B cell (primary cell): ENCODE data around the gene RASGEF1C. TPM values are rescaled to one million over a fixed set of nuclear protein-coding genes. Genes with fewer than 3 reads are reported as not detected.

Experiments used
- ATAC-seq: fragments of 200-7000 bp; cut with Tn5 transposase; one replicate; pipeline ENCODE4 v1.10.0; 2021; ENCODE audit warnings: low read depth, mild to moderate bottlenecking, moderate number of reproducible peaks, moderate library complexity
- CTCF ChIA-PET: fragments of 350-600 bp; sonication (Branson Sonifier 250); formaldehyde crosslinking; loops from one replicate; lab custom pipeline; 2021; ENCODE audit warnings: antibody characterized with exemption, inconsistent platforms; lab: Charles Lee
- POLR2A ChIA-PET: fragments of 350-600 bp; sonication (Branson Sonifier 250); formaldehyde crosslinking; loops from one replicate; lab custom pipeline; 2021; ENCODE audit warnings: antibody characterized with exemption; lab: Charles Lee
- DNase-seq: peaks from one replicate; pipeline ENCODE4 v3.0.0; 2013
- H2AFZ ChIP-seq: 2 replicates; pipeline ENCODE4 v1.6.1; 2012; ENCODE audit warnings: mild to moderate bottlenecking, low read depth, low read length; ENCODE audit not compliant: insufficient read depth, poor library complexity, severe bottlenecking
- H3K27ac ChIP-seq, 2 donors: 1 replicate in 1 of 2; 2 replicates in 1 of 2; pipeline ENCODE4 v1.5.1; 2012 to 2013; ENCODE audit warnings: low read length in 2 of 2, mild to moderate bottlenecking in 2 of 2, moderate library complexity in 1 of 2
- H3K27me3 ChIP-seq, 4 experiments: fragments of 200-600 bp in 1 of 4; sonication (generic) in 1 of 4; replicated peaks in 1 of 4; 1 replicate in 2 of 4; 2 replicates in 2 of 4; pipeline versions ENCODE4 v1.6.1 to v1.7.0; 2013 to 2016; ENCODE audit warnings: low read length in 3 of 4, mild to moderate bottlenecking in 2 of 4, mixed read lengths in 1 of 4, moderate library complexity in 1 of 4; ENCODE audit not compliant: insufficient read depth in 4 of 4, control insufficient read depth in 3 of 4; ENCODE audit errors: control extremely low read depth in 1 of 4
- H3K36me3 ChIP-seq, 2 experiments: replicated peaks in 1 of 2; 1 replicate in 1 of 2; 2 replicates in 1 of 2; pipeline versions ENCODE4 v1.6.1 to v1.7.1; 2013; ENCODE audit warnings: low read length in 1 of 2; ENCODE audit not compliant: insufficient read depth in 2 of 2, control insufficient read depth in 1 of 2; ENCODE audit errors: control extremely low read depth in 1 of 2, extremely low read depth in 1 of 2
- H3K4me1 ChIP-seq, 2 donors: fragments of 200-600 bp in 1 of 2; sonication (generic) in 1 of 2; 1 replicate in 1 of 2; 2 replicates in 1 of 2; pipeline versions ENCODE4 v1.5.1 to v1.6.1; 2013 to 2017; ENCODE audit warnings: low read length in 2 of 2; ENCODE audit not compliant: control insufficient read depth in 2 of 2, insufficient read depth in 2 of 2
- H3K4me2 ChIP-seq: replicated peaks from 2 replicates; pipeline ENCODE3; 2012; ENCODE audit warnings: mild to moderate bottlenecking, low read depth, low read length; ENCODE audit not compliant: poor library complexity, severe bottlenecking
- H3K4me3 ChIP-seq, 5 experiments: fragments of 200-600 bp in 1 of 5; sonication (generic) in 1 of 5; 1 replicate in 3 of 5; 2 replicates in 2 of 5; pipeline versions ENCODE4 v1.5.1 to v1.7.0; 2011 to 2016; ENCODE audit warnings: low read length in 4 of 5, mild to moderate bottlenecking in 4 of 5, low read depth in 2 of 5, control low read depth in 1 of 5, moderate library complexity in 1 of 5; ENCODE audit not compliant: insufficient read depth in 1 of 5; ENCODE audit errors: control extremely low read depth in 1 of 5, extremely low read depth in 1 of 5
- H3K79me2 ChIP-seq: fragments of 200-600 bp; sonication (generic); one replicate; pipeline ENCODE4 v1.6.0; 2016; ENCODE audit warnings: low read length; ENCODE audit not compliant: control insufficient read depth, insufficient read depth
- H3K9ac ChIP-seq: fragments of 200-600 bp; sonication (generic); 2 replicates; pipeline ENCODE4 v1.6.1; 2017; ENCODE audit warnings: mild to moderate bottlenecking, low read length, moderate library complexity
- H3K9me3 ChIP-seq, 3 donors: one replicate each; pipeline versions ENCODE4 v1.6.1 to v1.7.1; 2013; ENCODE audit warnings: low read length in 2 of 3; ENCODE audit not compliant: control insufficient read depth in 2 of 3, insufficient read depth in 1 of 3; ENCODE audit errors: control extremely low read depth in 1 of 3
- H4K20me1 ChIP-seq: 2 replicates; pipeline ENCODE4 v1.6.0; 2012; ENCODE audit warnings: mild to moderate bottlenecking, low read length; ENCODE audit not compliant: insufficient read depth, control insufficient read depth, poor library complexity, severe bottlenecking
- H3K27ac Mint-ChIP-seq: one replicate; pipeline ENCODE4 v1.8.0; 2021; ENCODE audit warnings: mixed read lengths
- H3K27me3 Mint-ChIP-seq: one replicate; pipeline ENCODE4 v1.8.0; 2021; ENCODE audit warnings: mixed read lengths
- H3K4me1 Mint-ChIP-seq: one replicate; pipeline ENCODE4 v1.8.0; 2021; ENCODE audit warnings: mixed read lengths
- H3K4me3 Mint-ChIP-seq: one replicate; pipeline ENCODE4 v1.8.0; 2021; ENCODE audit warnings: mixed read lengths
- H3K9me3 Mint-ChIP-seq: one replicate; pipeline ENCODE4 v1.8.0; 2022; ENCODE audit warnings: mixed read lengths; ENCODE audit not compliant: insufficient read depth
- CTCF ChIP-seq: fragments of 200-600 bp; IDR thresholded peaks from one replicate; pipeline ENCODE4 v1.8.0; 2022; ENCODE audit warnings: antibody characterized with exemption, mild to moderate bottlenecking
- EZH2 ChIP-seq: IDR thresholded peaks from 2 replicates; pipeline ENCODE4 v1.6.1; 2012; ENCODE audit warnings: borderline replicate concordance, low read depth, mild to moderate bottlenecking, moderate library complexity, low read length; ENCODE audit not compliant: insufficient read depth, poor library complexity, severe bottlenecking
- WGBS: methylation state at CpG from one replicate; pipeline ENCODE4 v1.1.5; 2013; ENCODE audit warnings: missing lambda C conversion rate; ENCODE audit not compliant: insufficient coverage; 5-methylcytosine and 5-hydroxymethylcytosine counted together
- intact Hi-C: fragments of 100-400 bp; cut with micrococcal nuclease; formaldehyde crosslinking; loops from one replicate; pipeline ENCODE4 v1.10.0; 2022
- polyA plus RNA-seq: library from polyadenylated mRNA; depleted of rRNA; stranded (reverse); fragments of >200 nt; gene quantifications from 2 replicates; pipeline ENCODE4 v1.2.3, GENCODE V29; 2012
- total RNA-seq, 2 donors: library from RNA; stranded (reverse); fragments of 120-200 nt in 1 of 2; gene quantifications; 1 replicate in 1 of 2; 2 replicates in 1 of 2; pipeline versions ENCODE4 v1.2.3 to v1.2.4, GENCODE V29; 2013 to 2022

Gene RASGEF1C
- total and polyA plus RNA-seq, 2 donors (not counting 1 experiment from before 2014, with no cell fraction given), result not detected

- Histone ChIP-seq H3K4me3 (peak overlapping the region in 3 of 5 experiments; percentile 48 to 62 (median 58)), H3K4me1 (peaks cover 3 to 11% of the 10 kb centered on the region in 2 donors), H2AFZ (peak overlapping the region; percentile 95), H3K79me2 (no peaks in the 10 kb centered on the region), H3K27ac (no peak overlapping the region), H3K27me3 (peaks cover 0 to 8% (median 3%) of the 10 kb centered on the region in 4 experiments), H3K9ac (peak overlapping the region; percentile 73), H3K4me2 (peak overlapping the region; percentile 88), H3K9me3 (no peaks in the 10 kb centered on the region), H3K36me3 (no peaks in the 10 kb centered on the region), H4K20me1 (no peaks in the 10 kb centered on the region)
- CTCF ChIA-PET, result interaction anchor here (0.6 to 3.4 kb wide), 6 partner anchors 10 to 328 kb away, joined by 3 to 10 read pairs (median 8); partner anchors contain the start of gene TBC1D9B
- no peak for ATAC-seq
- H3K4me1 Mint-ChIP-seq, result peaks cover 12% of the 10 kb centered on the region
- intact Hi-C loops, result loop anchor here (1.0 to 5.0 kb wide), 2 partner anchors 19 to 119 kb away; no protein-coding TSS in a partner anchor
- H3K27ac Mint-ChIP-seq, result peak overlapping the region; percentile 41
- H3K9me3 Mint-ChIP-seq, result no peaks in the 10 kb centered on the region
- DNase-seq, result peak; percentile 38
- peaks cover 12% of the 10 kb centered on the region for H3K27me3 Mint-ChIP-seq
- peak overlapping the region; percentile 76 for H3K4me3 Mint-ChIP-seq
- POLR2A ChIA-PET, result no interaction called here
- TF ChIP-seq EZH2 (no peak), CTCF (peak; percentile 3)
- 67% methylated on average over 7 of the region's 17 CpGs for WGBS
These were observed 118.1 kb downstream of the RASGEF1C start for GRCh38 chr5:180090769-180091546.
